ENCODE measurements around the gene GPR68.
"Not testable (repeated sequence)": the region's sequence is repeated elsewhere in the genome, so short reads cannot be mapped to it uniquely, and the experiment has no call there.

Gene GPR68

GRCh38 chr14:91187271-91187670 lies 57.2 kb downstream of the GPR68 start:
- DNase-seq: no peak

- no peak for DNase-seq
Observed at GRCh38 chr14:91186515-91187066, 57.9 kb downstream of the GPR68 start.

- DNase-seq: no peak
Observed at GRCh38 chr14:91185721-91186120, 58.8 kb downstream of the GPR68 start.

- DNase-seq: no peak
Observed at GRCh38 chr14:91184559-91184958, 59.9 kb downstream of the GPR68 start.

GRCh38 chr14:91182753-91183152 lies 61.8 kb downstream of the GPR68 start:
- DNase-seq: not testable (repeated sequence)
